HUES64 (cell line): ENCODE results near the gene KRT4.

ENCODE experiments used
- H3K27ac ChIP-seq: 2 replicates; pipeline ENCODE4 v1.7.0; 2013; ENCODE audit warnings: low read depth, low read length, inconsistent platforms
- H3K27me3 ChIP-seq: 2 replicates; pipeline ENCODE4 v1.6.1; 2013; ENCODE audit warnings: mild to moderate bottlenecking, low read length; ENCODE audit not compliant: insufficient read depth
- H3K36me3 ChIP-seq: 2 replicates; pipeline ENCODE4 v1.6.1; 2013; ENCODE audit warnings: mild to moderate bottlenecking, low read length; ENCODE audit not compliant: insufficient read depth
- H3K4me1 ChIP-seq: 2 replicates; pipeline ENCODE4 v1.6.1; 2013; ENCODE audit warnings: mild to moderate bottlenecking, low read length, moderate library complexity; ENCODE audit not compliant: insufficient read depth
- H3K4me3 ChIP-seq: 2 replicates; pipeline ENCODE4 v1.5.1; 2013; ENCODE audit warnings: mild to moderate bottlenecking, low read length, moderate library complexity
- H3K9ac ChIP-seq: 2 replicates; pipeline ENCODE4 v1.6.1; 2013; ENCODE audit warnings: mild to moderate bottlenecking, low read depth, low read length
- H3K9me3 ChIP-seq: 2 replicates; pipeline ENCODE4 v1.6.1; 2013; ENCODE audit warnings: low read depth, low read length; ENCODE audit not compliant: insufficient read depth
- WGBS: fragments of 150-250, 120-280 bp; methylation state at CpG from one replicate; pipeline ENCODE4 v1.1.7; 2013; ENCODE audit warnings: missing lambda C conversion rate; 5-methylcytosine and 5-hydroxymethylcytosine counted together

KRT4 gene

DNA sequence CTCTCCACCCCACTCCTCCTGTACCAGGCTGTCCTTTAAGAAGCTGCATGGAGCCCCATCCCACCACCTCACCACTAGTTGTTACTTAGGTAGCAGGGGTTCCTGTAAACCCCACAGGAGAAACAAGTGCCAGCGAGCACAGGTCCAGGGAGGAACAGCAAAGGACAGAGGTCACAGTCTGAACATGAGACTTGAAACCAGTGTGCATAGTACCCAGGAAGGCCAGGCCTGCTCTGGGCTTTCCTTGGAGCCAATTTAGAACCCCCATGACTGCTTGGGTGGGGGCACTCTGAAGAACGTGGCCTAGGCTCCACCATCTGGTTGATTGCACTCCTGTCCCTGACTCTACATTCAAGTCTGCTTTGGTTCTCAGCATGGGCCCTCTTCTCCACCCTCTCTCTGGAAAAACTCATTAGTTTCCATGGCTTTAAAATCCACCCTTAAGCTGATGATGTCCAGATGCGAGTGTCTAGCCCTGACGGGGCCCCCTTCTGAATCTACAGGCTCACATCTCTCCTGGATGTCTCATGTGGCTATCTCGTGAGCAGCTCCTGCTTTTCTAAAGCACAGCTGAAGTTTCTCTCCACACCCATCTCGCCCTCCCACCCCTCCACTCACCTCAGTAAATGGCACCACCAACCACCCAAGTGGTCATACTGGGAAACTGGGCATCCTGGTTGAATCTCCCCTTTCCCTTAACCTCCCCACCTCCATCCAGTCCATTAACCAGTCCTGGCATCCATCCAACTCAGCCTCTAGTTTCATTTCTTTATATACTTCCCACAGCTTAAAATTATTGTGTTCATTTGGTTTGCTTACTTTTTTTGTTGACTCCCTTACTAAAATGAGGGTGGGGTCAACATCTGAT is 26.4 kb downstream of the KRT4 start:
- H3K36me3 ChIP-seq = no peaks in the 10 kb centered on the region
- no peak overlapping the region for H3K4me3 ChIP-seq
- no peak overlapping the region for H3K9ac ChIP-seq
- H3K4me1 ChIP-seq = no peaks in the 10 kb centered on the region
- no peak overlapping the region for H3K27ac ChIP-seq
- H3K9me3 ChIP-seq = no peaks in the 10 kb centered on the region
- no peaks in the 10 kb centered on the region for H3K27me3 ChIP-seq
- 85% methylated on average over 6 of the region's 6 CpGs for WGBS

DNA sequence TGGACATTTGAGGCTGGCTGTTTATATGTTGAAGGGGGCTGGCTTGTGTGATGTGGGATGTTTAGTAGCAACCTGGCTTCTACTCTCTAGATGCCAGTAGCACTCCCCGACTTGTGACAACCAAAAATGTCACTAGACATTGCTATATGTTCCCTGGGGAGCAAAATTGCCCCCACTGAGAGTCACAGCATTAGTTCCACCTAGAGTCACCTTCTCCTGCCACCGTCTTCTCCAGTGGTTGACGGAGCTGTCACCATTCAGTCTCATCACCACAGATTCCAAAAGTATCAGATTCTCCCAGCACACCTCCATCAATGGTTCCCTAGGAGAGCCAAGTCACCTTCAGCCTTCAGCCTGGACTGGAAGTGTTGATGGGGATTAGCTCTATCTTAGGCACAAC is 29.0 kb downstream of the KRT4 start:
- Histone ChIP-seq H3K4me3 (no peak overlapping the region), H3K27ac (no peak overlapping the region), H3K27me3 (no peaks in the 10 kb centered on the region), H3K9me3 (no peaks in the 10 kb centered on the region), H3K4me1 (no peaks in the 10 kb centered on the region), H3K9ac (no peak overlapping the region), H3K36me3 (no peaks in the 10 kb centered on the region)
- 91% methylated on average over 3 of the region's 3 CpGs for WGBS

DNA sequence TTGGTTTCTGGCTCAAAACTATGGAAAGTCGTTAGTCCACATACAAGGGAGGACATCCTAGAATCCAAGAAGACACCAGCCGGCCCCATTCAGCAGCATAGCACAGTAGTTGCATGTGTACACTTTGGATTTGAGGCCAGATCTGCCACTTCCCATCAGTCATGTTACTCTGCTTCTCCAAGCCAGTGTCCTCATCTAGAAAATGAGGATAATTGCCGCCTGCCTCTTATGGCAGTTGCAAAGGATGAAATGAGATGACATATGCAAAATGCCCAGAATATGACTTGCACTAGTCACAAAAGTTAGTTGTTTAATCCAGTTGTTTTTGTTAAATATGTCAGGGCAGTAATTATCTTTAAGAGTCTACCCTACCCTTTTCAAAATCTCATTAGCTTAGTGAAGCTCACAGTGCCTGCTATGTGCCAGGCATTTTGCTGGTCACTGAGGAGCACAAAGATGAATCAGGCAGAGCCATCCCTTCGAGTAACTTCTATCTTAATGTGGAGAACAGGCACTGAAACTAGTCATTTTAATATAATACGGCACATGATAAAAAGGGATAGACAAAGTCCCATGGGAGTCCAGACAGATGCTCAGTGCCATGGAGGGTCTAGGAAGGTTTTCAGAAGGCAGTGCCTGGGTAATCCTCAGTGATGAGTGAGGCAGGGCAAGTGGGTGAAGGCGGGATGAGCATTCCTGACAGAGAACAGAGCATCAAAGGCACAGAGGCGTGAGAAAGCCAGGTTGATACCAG is 30.2 kb downstream of the KRT4 start:
- H3K36me3 ChIP-seq = no peaks in the 10 kb centered on the region
- no peak overlapping the region for H3K9ac ChIP-seq
- no peaks in the 10 kb centered on the region; the same call in 1 of the 2 replicates for H3K27me3 ChIP-seq
- 89% methylated on average over 7 of the region's 7 CpGs for WGBS
- H3K9me3 ChIP-seq = no peaks in the 10 kb centered on the region
- no peaks in the 10 kb centered on the region for H3K4me1 ChIP-seq
- no peak overlapping the region for H3K4me3 ChIP-seq
- H3K27ac ChIP-seq = no peak overlapping the region

DNA sequence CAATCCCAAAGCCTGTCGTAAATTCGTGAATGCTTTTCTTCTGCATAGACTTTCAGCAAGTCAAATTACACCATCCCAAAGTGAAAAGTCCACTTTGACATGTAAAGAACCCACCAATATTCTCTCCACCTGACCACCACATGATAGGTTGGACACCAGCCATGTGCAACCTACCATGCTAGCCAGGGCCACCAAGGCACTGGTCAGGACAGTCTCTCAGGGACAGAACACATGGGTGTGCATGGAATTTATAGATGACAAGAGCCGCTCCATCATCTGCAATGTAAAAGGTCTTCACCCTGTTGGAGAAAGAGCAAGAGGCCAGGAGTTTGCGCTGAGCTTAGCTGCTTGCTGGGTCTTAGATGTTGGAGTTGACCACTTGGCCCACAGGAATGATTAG is 31.4 kb downstream of the KRT4 start:
- Histone ChIP-seq H3K27ac (no peak overlapping the region), H3K36me3 (no peaks in the 10 kb centered on the region), H3K4me3 (no peak overlapping the region), H3K9me3 (no peaks in the 10 kb centered on the region), H3K4me1 (no peaks in the 10 kb centered on the region), H3K27me3 (no peaks in the 10 kb centered on the region; the same call in 1 of the 2 replicates), H3K9ac (no peak overlapping the region)
- WGBS = 93% methylated on average over 4 of the region's 4 CpGs

DNA sequence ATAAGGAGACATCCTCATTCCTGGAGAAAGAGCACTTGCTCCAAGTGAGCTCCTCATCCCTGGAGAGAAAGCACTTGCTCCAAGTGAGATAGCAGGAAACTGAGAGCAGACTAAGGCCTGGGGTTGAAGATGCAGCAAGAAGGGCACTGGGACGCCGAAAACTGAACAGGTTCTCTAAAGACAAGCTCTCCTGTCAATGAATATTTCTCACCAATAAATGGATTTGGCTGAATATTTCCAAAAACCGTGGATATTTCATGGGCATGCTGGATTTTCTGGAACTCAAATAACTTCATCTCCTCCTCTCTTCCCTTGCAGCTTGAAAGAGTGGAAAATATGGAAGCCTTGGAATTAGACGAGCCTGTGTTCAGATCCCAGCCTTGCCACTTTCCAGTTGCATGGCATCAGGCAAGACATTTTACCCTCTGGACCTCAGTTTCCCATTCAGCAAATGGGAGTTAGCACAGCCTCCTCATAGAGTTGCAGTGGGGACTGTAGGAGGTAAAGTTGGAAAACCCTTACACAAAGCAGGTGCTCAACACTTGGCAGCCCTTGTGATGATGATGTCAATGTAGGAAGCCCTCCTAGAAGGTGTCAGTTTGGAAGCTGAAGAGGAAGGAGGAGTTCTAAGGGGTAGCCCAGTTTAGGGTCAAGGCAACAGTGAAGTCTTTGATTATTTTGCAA is 32.4 kb downstream of the KRT4 start:
- 85% methylated on average over 4 of the region's 4 CpGs for WGBS
- no peaks in the 10 kb centered on the region; the same call in 1 of the 2 replicates for H3K27me3 ChIP-seq
- H3K4me3 ChIP-seq = no peak overlapping the region

DNA sequence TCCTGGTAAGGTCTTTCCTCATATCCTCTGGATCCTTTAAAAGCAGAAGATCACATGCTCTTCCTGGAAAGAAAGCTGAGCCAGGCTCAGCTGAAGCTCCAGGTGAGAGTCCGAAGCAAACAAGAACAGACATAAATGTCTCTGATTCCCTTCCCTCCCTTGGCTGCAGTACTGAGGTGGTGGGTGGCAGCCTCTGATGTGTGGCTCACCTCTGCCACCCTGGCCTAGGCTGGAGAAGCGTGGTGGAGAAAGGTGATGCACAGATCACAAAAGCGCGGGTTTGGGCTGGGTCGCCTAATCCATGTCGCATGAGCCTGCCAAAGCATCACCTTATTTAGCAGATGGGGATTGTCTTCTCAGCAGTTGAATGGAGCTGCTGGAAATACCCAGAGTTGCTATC is 34.0 kb downstream of the KRT4 start:
- Histone ChIP-seq H3K4me3 (no peak overlapping the region), H3K4me1 (no peaks in the 10 kb centered on the region), H3K9me3 (no peaks in the 10 kb centered on the region), H3K27ac (no peak overlapping the region), H3K9ac (no peak overlapping the region), H3K36me3 (no peaks in the 10 kb centered on the region), H3K27me3 (no peaks in the 10 kb centered on the region; the same call in none of the 2 replicates)
- WGBS = 95% methylated on average over 6 of the region's 6 CpGs

More for the DNA sequence above, 32.4 kb downstream of the KRT4 start:
- no peaks in the 10 kb centered on the region for H3K36me3 ChIP-seq
- H3K9ac ChIP-seq = no peak overlapping the region
- no peaks in the 10 kb centered on the region for H3K4me1 ChIP-seq
- H3K27ac ChIP-seq = no peak overlapping the region
- H3K9me3 ChIP-seq = no peaks in the 10 kb centered on the region

DNA sequence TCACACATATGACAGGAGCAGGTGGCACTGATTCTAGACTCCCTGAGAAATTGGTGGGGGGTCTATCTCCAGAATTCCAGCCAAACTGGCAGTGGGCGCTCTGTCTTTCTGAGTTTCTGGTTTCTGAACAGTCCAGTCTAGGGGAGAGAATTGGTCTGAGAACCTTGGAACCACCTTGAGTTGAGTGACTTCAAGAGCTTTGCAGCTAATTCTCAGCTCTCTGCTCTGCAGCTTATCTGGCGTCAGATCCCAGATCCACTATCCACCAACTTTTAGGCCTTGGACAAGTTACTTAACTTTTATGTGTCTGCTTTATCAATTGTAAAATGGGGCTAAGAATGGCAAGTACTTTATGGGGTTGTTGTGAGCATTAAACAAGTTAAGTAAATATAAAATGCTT is 35.1 kb downstream of the KRT4 start:
- Histone ChIP-seq H3K27me3 (no peaks in the 10 kb centered on the region; the same call in none of the 2 replicates), H3K9ac (no peak overlapping the region), H3K4me3 (no peak overlapping the region), H3K4me1 (no peaks in the 10 kb centered on the region), H3K36me3 (no peaks in the 10 kb centered on the region), H3K27ac (no peak overlapping the region), H3K9me3 (no peaks in the 10 kb centered on the region)
- WGBS = 98% methylated on average over 2 of the region's 2 CpGs

DNA sequence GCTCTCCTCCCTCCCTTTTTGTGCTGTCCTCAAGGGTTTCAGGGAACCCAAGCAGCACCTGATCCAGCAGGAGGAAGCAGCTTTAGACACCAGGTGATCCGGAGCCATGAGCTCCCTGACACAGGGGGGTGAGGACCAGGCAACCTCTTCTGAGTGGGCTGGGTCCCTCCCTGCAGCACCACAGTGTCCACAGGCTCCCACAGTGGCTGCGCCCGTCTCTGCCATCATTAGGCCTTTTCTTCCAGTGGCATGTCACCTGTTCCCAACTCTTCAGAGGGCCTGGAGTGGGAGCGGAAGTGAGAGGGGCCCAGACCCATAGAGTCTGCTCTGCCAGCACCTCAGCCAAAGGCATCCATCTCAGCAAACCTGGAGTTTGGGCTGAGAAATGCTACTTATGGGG is 36.4 kb downstream of the KRT4 start:
- Histone ChIP-seq H3K4me1 (no peaks in the 10 kb centered on the region), H3K36me3 (no peaks in the 10 kb centered on the region), H3K27me3 (no peaks in the 10 kb centered on the region; the same call in none of the 2 replicates), H3K9me3 (no peaks in the 10 kb centered on the region), H3K27ac (no peak overlapping the region), H3K4me3 (no peak overlapping the region), H3K9ac (no peak overlapping the region)
- 88% methylated on average over 4 of the region's 4 CpGs for WGBS

DNA sequence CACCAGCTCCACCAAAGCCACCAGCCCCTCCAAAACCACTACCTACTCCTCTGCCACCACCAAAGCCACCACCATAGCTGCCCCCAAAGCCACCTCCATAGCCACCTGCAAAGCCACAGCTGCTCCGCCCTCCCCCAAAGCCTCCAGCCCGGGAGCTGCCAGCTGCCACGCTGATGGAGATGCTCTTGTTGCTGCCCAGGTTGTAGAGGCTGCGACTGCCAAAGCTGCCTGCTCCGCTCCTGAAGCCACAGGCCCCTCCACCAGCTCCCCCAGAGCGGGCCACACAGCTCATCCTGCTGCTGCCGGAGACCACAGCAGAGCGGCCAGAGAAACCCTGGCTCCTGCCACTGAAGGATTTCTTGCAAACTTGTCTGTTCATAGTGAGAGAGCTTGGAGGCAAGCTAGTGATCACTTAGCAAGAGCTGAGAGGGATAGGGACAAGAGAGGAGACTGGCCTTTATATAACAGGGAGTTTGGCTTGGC is 37.0 kb downstream of the KRT4 start, which contains the start of gene KRT76:
Gene KRT76 (minus strand): TSS at position 433 of the 483 bp plus-strand sequence. CDS start 54 bp downstream, at position 379.
- Histone ChIP-seq H3K27ac (no peak within 1 kb of the TSS), H3K9me3 (no peaks in the 10 kb centered on the region), H3K36me3 (no peaks in the 10 kb centered on the region), H3K27me3 (no peaks in the 10 kb centered on the region; the same call in none of the 2 replicates), H3K9ac (no peak within 1 kb of the TSS), H3K4me1 (no peaks in the 10 kb centered on the region), H3K4me3 (no peak within 1 kb of the TSS)
- WGBS = 95% methylated on average over 8 of the region's 8 CpGs

DNA sequence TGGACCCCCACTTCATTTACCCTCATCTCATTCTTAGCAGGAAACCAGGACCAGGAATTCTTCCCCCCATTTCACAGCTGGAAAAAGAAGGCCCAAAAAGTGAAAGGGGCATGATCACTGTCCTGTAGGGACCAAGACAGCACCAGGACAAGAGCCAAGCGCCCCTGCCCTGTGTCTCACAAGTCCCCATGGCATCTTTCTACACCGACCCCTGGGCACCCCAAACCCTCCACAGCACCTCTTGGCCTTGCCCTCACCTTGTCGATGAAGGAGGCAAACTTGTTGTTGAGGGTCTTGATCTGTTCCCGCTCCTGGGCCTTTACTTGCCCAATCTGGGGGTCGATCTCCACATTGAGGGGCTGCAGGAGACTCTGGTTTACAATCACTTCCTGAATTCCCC is 37.5 kb downstream of the KRT4 start:
- Histone ChIP-seq H3K4me3 (no peak overlapping the region), H3K27me3 (no peaks in the 10 kb centered on the region; the same call in none of the 2 replicates), H3K4me1 (no peaks in the 10 kb centered on the region), H3K9me3 (no peaks in the 10 kb centered on the region), H3K36me3 (no peaks in the 10 kb centered on the region), H3K9ac (no peak overlapping the region), H3K27ac (no peak overlapping the region)
- WGBS = 91% methylated on average over 5 of the region's 5 CpGs
